ENCODE data around the gene GADD45GIP1.

GADD45GIP1 gene

GRCh38 chr19:12956446-12957388 lies at the start of gene GADD45GIP1:
GADD45GIP1 (minus strand) TSS chr19:12957223; CDS start chr19:12957212, 11 bp downstream.
- DNase-seq: no peak

- no peak for DNase-seq
Observed at GRCh38 chr19:13005861-13006370, 48.9 kb upstream of the GADD45GIP1 start.

GRCh38 chr19:13005253-13005652 lies 48.2 kb upstream of the GADD45GIP1 start:
- no peak for DNase-seq

- no peak for DNase-seq
Observed at GRCh38 chr19:13004273-13004672, 47.2 kb upstream of the GADD45GIP1 start.

DNA sequence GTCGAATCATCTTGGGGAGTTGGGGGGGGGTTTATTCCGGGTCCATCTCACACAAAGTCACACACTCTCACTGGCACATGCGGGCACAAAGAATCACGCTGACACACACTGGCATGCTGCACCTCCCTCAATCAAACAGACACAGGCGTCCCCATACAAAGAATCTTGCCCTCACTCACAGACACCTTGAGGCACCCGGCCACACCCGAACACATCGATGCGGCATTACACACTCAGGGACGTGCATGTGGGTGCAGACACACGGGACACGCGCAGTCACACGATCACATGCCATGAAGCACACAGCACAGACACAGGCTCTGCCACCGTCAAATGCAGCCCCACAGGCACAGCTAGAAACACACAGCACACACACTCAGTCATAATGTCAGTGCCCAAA lies 46.1 kb upstream of the GADD45GIP1 start:
- DNase-seq: no peak

DNA sequence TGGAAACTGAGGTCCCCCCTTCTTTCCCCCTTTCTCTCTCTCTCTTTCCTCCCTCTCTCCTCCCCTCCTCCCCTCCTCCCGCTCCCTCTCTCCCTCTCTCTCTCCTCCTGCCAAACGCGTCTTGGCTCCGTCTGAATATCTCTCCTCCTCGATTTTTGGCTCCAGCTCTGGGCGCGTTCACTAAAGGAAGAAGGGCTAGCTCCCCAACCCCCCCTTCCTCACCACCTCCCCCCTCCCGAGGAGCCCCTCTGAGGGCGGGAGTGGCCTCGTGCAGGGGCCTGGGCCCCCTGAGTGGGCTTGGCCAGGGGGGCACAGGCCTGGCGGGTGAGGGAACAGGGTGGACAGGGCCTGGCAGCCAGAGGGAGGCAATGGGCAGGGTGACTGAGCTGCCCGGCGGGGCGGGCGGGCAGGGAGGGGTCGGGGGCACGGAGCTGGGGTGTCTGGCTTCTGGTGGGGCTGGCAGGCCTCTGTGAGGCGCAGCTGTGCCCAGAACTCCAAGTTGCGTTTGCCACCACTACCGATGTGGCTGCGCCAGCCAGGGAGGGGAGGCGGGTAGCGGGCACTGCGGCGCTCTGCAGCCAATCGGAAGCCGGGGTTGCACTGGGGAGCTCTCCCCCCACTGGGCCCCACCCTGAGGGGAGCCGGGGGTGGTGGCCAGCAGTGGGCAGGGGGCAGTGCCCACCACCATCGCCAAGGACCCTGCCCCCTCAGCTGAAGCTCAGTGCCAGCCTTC lies 45.3 kb upstream of the GADD45GIP1 start:
- no peak for DNase-seq

GRCh38 chr19:13001502-13002165 lies 44.6 kb upstream of the GADD45GIP1 start:
- DNase-seq: no peak

- DNase-seq: no peak
Observed at GRCh38 chr19:13001166-13001501, 44.1 kb upstream of the GADD45GIP1 start.

GRCh38 chr19:12997967-12998940 lies 41.2 kb upstream of the GADD45GIP1 start:
- DNase-seq: no peak

DNA sequence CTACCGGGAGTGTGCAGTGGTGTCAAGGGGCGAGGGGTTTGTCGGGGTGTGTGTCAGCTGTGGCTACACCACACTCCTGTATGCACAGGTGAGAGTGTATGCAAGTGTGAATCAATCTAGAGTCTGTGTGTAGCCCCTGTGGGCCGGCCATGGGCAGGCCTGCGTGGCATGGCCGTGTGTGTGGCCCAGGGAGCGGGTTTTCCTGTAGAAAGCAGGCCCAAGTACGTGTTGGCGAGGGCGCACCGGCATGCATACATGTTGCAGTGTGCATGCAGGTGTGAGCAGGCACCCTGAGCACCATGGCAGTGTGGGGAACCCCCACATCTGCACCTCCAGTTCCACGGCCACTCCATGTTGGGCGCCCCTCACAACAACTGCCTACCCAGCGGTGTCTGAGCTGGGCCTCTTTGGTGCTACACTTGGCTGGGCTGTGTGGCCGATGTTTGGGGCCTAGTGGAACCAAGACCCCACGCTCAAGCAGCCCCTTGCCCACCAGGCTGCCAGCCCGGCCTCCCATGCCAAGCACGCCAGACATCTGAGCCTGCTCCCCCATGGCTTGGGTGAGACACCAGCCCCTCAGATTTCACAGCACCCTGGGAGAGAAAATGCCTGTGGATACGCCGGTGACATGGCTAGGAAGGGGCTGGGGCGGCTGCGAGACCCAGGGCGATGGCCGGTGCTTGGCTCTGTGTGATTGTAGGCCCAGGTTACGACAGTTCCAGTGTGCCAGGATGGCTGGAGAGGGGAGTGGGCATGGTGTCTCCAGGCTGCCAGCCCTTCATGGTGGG lies 40.4 kb upstream of the GADD45GIP1 start:
- no peak for DNase-seq

GRCh38 chr19:12996406-12997094 lies 39.5 kb upstream of the GADD45GIP1 start:
- no peak for DNase-seq

GRCh38 chr19:12995596-12996405 lies 38.8 kb upstream of the GADD45GIP1 start:
- no peak for DNase-seq

- DNase-seq: no peak
Observed at GRCh38 chr19:12994701-12995595, 37.9 kb upstream of the GADD45GIP1 start, which contains the start of gene NFIX. NFIX (plus strand) TSS chr19:12995475; CDS start chr19:12995838, 363 bp downstream.

GRCh38 chr19:12993562-12993961 lies 36.5 kb upstream of the GADD45GIP1 start:
- no peak for DNase-seq

DNA sequence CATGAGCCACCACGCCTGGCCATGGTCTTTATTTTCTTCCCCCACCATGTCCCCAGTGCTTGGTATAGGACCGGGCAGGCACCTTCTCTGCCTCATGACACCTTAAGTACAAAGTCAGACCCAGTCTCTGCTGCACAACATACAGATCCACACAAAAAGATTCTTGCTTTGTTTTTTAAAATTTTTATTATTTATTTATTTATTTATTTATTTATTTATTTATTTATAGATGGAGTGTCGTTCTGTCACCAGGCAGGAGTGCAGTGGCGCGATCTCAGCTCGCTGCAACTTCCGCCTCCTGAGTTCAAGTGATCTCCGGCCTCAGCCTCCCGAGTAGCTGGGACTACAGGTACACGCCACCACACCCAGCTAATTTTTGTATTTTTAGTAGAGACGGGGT lies 35.7 kb upstream of the GADD45GIP1 start:
- no peak for DNase-seq

- DNase-seq: no peak
Observed at GRCh38 chr19:12991296-12991695, 34.3 kb upstream of the GADD45GIP1 start.

GRCh38 chr19:12990853-12991252 lies 33.8 kb upstream of the GADD45GIP1 start:
- no peak for DNase-seq

GRCh38 chr19:12990431-12990830 lies 33.4 kb upstream of the GADD45GIP1 start:
- no peak for DNase-seq
